ENCODE data around the gene PGAM2.

PGAM2 gene

DNA sequence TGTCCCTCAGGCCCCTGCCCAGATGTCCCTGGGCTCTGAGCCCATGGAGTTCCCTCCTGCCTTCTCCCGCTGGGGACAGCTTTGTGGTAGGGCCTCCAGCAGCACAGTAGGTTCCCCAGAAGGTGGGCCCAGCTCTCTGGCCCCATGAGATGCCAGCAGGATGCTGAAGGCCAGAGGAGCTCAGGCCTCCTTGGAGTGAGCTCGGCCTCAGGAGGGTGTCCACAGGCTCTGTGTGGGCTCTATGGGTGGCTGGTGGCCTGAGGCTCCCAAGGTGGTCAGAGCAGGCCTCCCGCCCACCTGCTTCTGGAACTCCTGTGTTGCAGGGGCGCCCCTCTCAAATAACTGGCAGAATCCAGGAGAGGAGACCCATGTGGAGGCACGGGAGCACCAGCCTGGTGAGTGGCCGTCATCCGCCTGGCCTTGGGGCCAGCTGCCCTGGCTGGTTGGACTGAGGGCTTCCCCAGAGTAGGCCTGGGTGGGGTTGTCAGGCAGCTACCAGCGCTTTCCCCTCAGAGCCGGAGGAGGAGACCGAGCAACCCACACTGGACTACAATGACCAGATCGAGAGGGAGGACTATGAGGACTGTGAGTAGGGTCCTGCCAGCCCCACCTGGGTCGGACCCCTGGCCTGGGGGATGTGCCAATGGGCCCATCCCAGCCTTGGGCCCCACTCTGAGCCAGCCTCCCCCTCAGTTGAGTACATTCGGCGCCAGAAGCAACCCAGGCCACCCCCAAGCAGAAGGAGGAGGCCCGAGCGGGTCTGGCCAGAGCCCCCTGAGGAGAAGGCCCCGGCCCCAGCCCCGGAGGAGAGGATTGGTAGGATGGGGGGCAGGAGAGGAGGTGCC lies 42.0 kb upstream of the PGAM2 start:
- ATAC-seq (replicated peaks) (no peak), DNase-seq (no peak)
- Mint-ChIP-seq H3K4me1 (ENCODE audit: low read depth in 2 of 2) (peaks cover 0 to 3% of the 10 kb centered on the region in 2 donors), H3K27me3 (peaks cover 30 to 55% of the 10 kb centered on the region in 2 donors), H3K36me3 (ENCODE audit: insufficient read depth) (no peaks in the 10 kb centered on the region), H3K4me3 (no peak overlapping the region), H3K27ac (no peak overlapping the region), H3K9me3 (no peaks in the 10 kb centered on the region)

DNA sequence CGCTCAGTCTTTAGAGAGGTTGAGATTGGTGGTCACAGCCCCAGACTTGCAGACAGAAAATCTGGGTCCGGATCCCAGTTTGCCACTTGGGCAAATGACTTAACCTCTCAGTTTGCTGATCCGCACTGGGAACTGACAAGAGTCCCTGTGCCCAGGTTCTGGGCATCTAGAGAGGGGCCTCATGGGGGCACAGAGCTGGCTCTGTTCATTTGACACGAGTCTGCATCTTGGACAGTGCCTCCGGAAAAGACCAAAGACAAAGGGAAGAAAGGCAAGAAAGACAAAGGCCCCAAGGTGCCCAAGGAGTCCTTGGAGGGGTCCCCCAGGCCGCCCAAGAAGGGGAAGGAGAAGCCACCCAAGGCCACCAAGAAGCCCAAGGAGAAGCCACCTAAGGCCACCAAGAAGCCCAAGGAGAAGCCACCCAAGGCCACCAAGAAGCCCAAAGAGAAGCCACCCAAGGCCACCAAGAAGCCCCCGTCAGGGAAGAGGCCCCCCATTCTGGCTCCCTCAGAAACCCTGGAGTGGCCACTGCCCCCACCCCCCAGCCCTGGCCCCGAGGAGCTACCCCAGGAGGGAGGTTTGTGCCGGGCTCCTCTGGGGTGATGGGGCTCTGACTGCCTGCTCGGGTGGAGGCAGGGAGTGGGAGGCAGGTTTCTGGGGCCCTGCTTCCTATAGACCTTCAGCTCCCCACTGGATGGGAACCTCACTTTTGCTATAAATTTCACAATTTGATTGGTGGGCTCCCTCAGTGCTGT lies 41.1 kb upstream of the PGAM2 start:
- Mint-ChIP-seq H3K9me3 (no peaks in the 10 kb centered on the region), H3K4me1 (ENCODE audit: low read depth in 2 of 2) (peaks cover 0 to 3% of the 10 kb centered on the region in 2 donors), H3K27me3 (peaks cover 31 to 60% of the 10 kb centered on the region in 2 donors), H3K27ac (no peak overlapping the region), H3K4me3 (no peak overlapping the region), H3K36me3 (ENCODE audit: insufficient read depth) (no peaks in the 10 kb centered on the region)
- no peak for DNase-seq
- no peak for ATAC-seq (replicated peaks)

DNA sequence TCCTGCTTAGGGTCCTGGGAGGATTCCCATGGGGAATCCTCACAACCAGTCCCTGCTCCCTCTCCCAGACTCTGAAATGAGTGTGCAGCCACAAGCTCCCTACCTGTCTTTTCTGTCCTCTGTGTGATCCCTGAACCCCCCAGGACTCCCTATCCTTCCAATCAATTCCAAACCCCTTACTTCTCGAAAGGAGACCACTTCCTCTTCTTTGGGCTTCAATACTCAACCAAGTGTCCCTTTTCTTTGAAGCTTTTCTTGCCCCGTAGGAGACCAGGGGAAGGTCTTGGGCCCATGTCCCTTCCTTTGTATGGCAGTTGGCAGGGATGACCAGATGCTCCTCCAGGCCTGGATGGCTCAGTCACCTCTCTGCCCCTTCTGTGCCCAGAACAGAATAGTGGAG lies 40.5 kb upstream of the PGAM2 start:
- H3K9me3 Mint-ChIP-seq = no peaks in the 10 kb centered on the region
- H3K4me3 Mint-ChIP-seq = peak overlapping the region; percentile 18 to 50
- peaks cover 0 to 3% of the 10 kb centered on the region in 2 donors for H3K4me1 Mint-ChIP-seq (ENCODE audit: low read depth in 2 of 2)
- DNase-seq (no peak), ATAC-seq (replicated peaks) (no peak)
- no peak overlapping the region for H3K27ac Mint-ChIP-seq
- no peaks in the 10 kb centered on the region for H3K36me3 Mint-ChIP-seq (ENCODE audit: insufficient read depth)
- H3K27me3 Mint-ChIP-seq = peaks cover 31 to 61% of the 10 kb centered on the region in 2 donors

DNA sequence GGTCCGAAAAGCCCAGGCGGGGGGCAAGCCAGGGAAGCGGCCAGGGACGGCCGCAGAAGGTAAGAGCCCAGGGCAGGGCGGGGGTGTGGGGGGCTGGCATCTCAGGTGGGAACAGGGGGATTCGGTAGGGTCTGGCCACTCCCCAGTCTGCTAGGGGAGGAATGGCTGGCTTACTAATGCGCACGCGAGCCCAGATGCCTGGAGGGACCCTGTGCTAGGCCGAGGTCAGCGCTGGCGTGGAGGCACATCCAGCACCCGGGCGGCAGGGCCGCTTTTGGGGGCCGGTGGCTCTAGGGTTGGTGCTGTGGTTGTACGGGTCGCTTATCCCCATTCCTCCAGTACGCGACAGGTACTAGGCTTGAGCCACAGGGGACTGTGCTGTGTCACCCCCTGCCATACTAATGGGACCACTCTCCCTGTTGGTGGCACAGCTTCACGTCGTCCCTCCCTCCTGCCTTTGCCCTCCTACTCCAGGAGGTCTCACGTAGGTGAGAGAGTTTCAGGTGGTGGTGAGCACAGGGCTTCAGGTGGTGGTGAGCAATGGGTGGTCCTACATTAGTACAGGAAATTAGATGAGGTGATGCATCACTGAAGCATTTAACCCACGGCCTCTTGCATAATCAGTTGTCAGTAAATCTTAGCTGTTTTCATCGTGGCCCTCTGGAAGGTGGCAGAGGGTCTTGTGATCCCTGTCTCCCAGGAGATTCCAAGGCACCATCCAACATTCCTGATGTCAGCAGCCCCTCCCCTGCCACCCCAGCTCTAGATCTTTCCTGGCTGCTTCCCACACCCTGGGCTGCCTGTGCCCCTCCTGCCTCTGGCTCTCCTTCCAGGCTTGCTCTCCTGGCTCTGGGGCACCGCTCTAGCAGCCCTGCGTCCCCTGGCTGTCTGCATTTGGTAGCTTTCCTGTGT lies 39.7 kb upstream of the PGAM2 start:
- H3K4me3 Mint-ChIP-seq = peak overlapping the region; percentile 40 to 58
- ATAC-seq (replicated peaks) (peak; percentile 26), DNase-seq (no peak)
- peaks cover 31 to 68% of the 10 kb centered on the region in 2 donors for H3K27me3 Mint-ChIP-seq
- peaks cover 0 to 3% of the 10 kb centered on the region in 2 donors for H3K4me1 Mint-ChIP-seq (ENCODE audit: low read depth in 2 of 2)
- H3K27ac Mint-ChIP-seq = no peak overlapping the region
- H3K36me3 Mint-ChIP-seq (ENCODE audit: insufficient read depth) = no peaks in the 10 kb centered on the region
- H3K9me3 Mint-ChIP-seq = no peaks in the 10 kb centered on the region

- DNase-seq (no peak), ATAC-seq (replicated peaks) (peak; percentile 75)
- H3K4me3 Mint-ChIP-seq = peak within 1 kb of the TSS; percentile 40 to 58
- H3K27ac Mint-ChIP-seq = no peak within 1 kb of the TSS
- H3K27me3 Mint-ChIP-seq = peaks cover 31 to 68% of the 10 kb centered on the region in 2 donors
- no peaks in the 10 kb centered on the region for H3K9me3 Mint-ChIP-seq
- H3K36me3 Mint-ChIP-seq (ENCODE audit: insufficient read depth) = no peaks in the 10 kb centered on the region
- H3K4me1 Mint-ChIP-seq (ENCODE audit: low read depth in 2 of 2) = peaks cover 0 to 3% of the 10 kb centered on the region in 2 donors
Observed at GRCh38 chr7:44103923-44104859, 38.8 kb upstream of the PGAM2 start, which contains the start of gene AEBP1. TSS of gene AEBP1 (plus strand) at chr7:44104345. CDS start at chr7:44104666, 321 bp downstream.

- no peak for DNase-seq
- Mint-ChIP-seq H3K36me3 (ENCODE audit: insufficient read depth) (no peaks in the 10 kb centered on the region), H3K27me3 (peaks cover 31 to 64% of the 10 kb centered on the region in 2 donors), H3K4me3 (peak overlapping the region; percentile 36 to 40), H3K4me1 (ENCODE audit: low read depth in 2 of 2) (peaks cover 0 to 3% of the 10 kb centered on the region in 2 donors), H3K9me3 (no peaks in the 10 kb centered on the region), H3K27ac (no peak overlapping the region)
- no peak for ATAC-seq (replicated peaks)
Observed at GRCh38 chr7:44103566-44103922, 38.2 kb upstream of the PGAM2 start.

DNA sequence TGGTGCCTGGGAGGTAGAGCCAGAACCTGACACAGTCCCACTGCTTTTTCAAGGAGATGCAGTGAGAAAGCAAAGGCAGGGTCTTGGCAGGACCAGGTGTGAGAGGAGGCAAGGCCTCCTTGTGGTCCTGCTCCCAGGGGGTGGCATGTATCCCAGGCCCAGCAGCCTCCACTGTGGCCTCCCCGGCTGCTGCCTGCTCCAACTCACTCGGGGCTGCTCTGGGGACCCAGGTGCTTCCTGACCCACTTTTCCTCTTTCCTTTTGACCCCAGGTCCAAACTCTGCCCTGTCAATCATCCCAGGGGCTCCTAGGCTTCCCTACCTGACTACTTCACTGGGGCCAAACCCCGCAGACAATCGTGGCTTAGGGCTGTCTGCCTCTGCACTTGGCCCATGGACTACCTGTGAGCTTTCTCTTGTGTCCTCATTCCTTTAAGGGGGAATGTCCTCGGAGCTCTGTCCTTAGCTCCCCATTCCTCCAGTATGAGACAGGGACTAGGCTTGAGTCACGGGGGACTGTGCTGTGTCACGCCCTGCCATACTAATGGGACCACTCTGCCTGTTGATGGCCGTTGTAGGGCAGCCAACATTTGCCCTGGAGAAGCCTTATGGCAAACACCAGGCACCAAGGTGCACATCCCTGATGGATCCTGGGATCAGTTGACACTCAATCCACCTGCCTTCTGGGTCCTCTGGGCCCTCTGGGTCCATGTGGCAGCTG lies 37.6 kb upstream of the PGAM2 start:
- no peak for ATAC-seq (replicated peaks)
- Mint-ChIP-seq H3K4me1 (ENCODE audit: low read depth in 2 of 2) (peaks cover 0 to 3% of the 10 kb centered on the region in 2 donors), H3K36me3 (ENCODE audit: insufficient read depth) (no peaks in the 10 kb centered on the region), H3K27ac (no peak overlapping the region), H3K27me3 (peaks cover 31 to 59% of the 10 kb centered on the region in 2 donors), H3K9me3 (no peaks in the 10 kb centered on the region), H3K4me3 (peak overlapping the region; percentile 36 to 40)
- no peak for DNase-seq

- no peaks in the 10 kb centered on the region for H3K9me3 Mint-ChIP-seq
- H3K27me3 Mint-ChIP-seq = peaks cover 31 to 51% of the 10 kb centered on the region in 2 donors
- ATAC-seq (replicated peaks) (no peak), DNase-seq (no peak)
- no peaks in the 10 kb centered on the region for H3K36me3 Mint-ChIP-seq (ENCODE audit: insufficient read depth)
- H3K27ac Mint-ChIP-seq = no peak overlapping the region
- peaks cover 0 to 3% of the 10 kb centered on the region in 2 donors for H3K4me1 Mint-ChIP-seq (ENCODE audit: low read depth in 2 of 2)
- H3K4me3 Mint-ChIP-seq = no peak overlapping the region
Observed at GRCh38 chr7:44101966-44102845, 36.8 kb upstream of the PGAM2 start.

DNA sequence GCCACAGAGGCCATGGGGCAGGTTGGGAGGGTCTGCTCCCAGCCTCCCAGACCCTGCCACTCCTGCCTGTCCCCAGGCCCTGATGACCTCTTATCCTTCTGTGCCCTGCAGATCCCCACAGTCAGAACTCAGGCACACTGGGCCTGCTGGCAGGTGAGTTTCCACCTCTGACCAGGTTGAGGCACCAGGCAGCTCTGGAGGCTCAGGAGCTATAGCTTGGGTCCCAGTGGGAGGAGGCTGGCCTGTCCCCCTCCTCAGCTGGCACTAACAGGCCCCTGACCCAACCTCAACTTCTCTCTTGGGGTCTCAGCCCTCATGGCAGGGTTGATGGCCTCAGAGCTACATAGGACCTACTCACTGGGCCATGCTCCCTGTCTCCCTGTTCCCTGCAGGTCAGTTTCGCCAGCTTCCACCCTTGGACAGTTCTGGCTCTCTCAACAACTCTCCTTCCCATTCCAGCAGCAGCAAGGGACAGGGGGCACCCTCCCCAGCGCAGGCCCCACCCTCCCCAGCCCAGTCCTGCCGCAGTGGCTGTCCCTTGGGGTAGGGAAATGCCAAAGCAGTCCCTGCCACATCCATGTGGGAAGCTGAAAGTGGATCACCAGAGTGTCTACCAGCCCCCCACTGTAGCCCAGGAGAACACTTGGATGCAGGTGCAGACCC lies 36.1 kb upstream of the PGAM2 start:
- H3K36me3 Mint-ChIP-seq (ENCODE audit: insufficient read depth) = no peaks in the 10 kb centered on the region
- DNase-seq (no peak), ATAC-seq (replicated peaks) (no peak)
- H3K9me3 Mint-ChIP-seq = no peaks in the 10 kb centered on the region
- peaks cover 0 to 3% of the 10 kb centered on the region in 2 donors for H3K4me1 Mint-ChIP-seq (ENCODE audit: low read depth in 2 of 2)
- H3K4me3 Mint-ChIP-seq = no peak overlapping the region
- H3K27me3 Mint-ChIP-seq = peaks cover 31 to 49% of the 10 kb centered on the region in 2 donors
- H3K27ac Mint-ChIP-seq = no peak overlapping the region

DNA sequence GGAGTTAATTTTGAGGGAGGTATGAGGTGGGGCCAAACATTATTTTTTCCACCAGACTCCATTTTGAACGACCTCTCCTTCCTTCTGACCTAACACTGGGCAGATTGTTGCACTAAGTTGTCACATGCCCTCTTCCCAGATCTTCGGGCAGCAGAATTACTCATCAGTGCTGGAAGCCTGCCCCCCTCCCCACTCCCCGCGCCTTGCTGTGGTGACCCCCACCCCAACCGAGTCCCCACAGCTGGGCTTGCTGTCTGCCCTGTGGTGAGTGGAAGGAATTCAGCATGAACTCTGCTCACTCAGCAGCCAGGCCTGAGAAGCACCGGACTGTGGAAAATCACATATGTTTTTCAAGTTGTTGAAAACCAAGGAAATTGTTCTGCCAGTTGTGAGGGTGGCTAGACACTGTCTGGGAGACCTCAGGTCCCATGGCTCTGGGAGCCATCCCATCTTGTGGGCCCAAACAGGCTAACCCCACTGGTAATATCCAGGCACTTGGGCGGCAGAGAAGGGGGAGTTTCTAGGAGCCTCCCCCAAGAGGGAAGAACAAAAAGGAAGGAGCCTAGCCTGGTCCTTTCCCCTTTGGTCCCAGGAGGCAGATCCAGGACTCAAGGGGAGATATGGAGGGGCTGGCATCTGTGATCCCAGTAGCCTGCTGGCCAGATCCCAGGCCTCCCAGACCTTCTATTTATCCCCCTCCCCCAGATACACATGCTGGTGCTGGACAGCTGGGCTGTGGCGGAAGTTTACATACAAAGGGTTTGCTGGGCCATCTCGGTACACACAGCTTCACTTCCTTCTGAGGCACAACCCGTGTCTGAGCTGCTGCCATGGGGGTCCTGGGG lies 35.3 kb upstream of the PGAM2 start:
- Mint-ChIP-seq H3K27ac (no peak overlapping the region), H3K4me1 (ENCODE audit: low read depth in 2 of 2) (peaks cover 0 to 3% of the 10 kb centered on the region in 2 donors), H3K36me3 (ENCODE audit: insufficient read depth) (no peaks in the 10 kb centered on the region), H3K4me3 (no peak overlapping the region), H3K9me3 (no peaks in the 10 kb centered on the region), H3K27me3 (peaks cover 23 to 44% of the 10 kb centered on the region in 2 donors)
- no peak for DNase-seq
- no peak for ATAC-seq (replicated peaks)

All from effector memory CD8-positive, alpha-beta T cell (primary cell).